ENCODE results near the gene RSF1. TPM values are rescaled to one million over a fixed set of nuclear protein-coding genes. Genes with fewer than 3 reads are reported as not detected.

Gene RSF1
- total and polyA plus RNA-seq, 2 donors from 2014 or later = 7.9 to 71.9 TPM

DNA sequence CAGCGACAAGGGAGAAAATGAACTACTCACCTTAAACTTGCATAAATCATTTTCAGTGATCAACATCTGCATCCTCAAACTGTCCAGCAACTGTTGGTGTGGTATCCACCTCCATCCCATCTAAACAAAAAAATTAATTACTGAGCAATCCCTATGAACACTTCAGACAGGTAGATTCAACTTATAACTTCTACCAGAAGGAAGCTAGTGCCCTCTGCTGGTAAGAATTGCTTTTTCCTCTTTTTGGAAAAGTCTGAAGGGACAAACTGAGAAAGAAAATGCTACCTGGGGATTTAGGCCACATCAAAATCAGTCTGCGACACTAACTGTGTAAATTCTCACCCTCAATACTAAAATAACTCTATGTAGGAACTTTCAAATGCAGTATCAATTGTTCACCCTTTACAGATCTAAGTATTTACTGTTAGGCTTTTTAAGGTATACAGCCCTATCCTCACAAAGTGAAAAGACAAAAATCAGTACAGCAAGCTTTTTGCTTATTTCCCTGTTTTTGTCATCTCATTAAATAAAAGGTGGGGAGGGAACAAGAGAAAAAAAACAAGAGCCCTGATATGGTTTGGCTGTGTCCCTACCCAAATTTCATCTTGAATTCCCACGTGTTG lies 200.8 kb downstream of the RSF1 start:
- DNase-seq = peak in 2 of 5 donors; percentile 64 to 72
- no peak overlapping the region for H3K9ac ChIP-seq (ENCODE audit: low read length in 3 of 3)
- H3K27me3 ChIP-seq (ENCODE audit: control insufficient read depth, insufficient read depth, low read length) = no peaks in the 10 kb centered on the region
- FAIRE-seq = no peak
- H3K36me3 ChIP-seq (ENCODE audit: control insufficient read depth in 2 of 3, insufficient read depth in 3 of 3, low read length in 3 of 3) = peaks cover 3 to 18% (median 9%) of the 10 kb centered on the region in 3 donors
- TF ChIP-seq, protein P1, sequence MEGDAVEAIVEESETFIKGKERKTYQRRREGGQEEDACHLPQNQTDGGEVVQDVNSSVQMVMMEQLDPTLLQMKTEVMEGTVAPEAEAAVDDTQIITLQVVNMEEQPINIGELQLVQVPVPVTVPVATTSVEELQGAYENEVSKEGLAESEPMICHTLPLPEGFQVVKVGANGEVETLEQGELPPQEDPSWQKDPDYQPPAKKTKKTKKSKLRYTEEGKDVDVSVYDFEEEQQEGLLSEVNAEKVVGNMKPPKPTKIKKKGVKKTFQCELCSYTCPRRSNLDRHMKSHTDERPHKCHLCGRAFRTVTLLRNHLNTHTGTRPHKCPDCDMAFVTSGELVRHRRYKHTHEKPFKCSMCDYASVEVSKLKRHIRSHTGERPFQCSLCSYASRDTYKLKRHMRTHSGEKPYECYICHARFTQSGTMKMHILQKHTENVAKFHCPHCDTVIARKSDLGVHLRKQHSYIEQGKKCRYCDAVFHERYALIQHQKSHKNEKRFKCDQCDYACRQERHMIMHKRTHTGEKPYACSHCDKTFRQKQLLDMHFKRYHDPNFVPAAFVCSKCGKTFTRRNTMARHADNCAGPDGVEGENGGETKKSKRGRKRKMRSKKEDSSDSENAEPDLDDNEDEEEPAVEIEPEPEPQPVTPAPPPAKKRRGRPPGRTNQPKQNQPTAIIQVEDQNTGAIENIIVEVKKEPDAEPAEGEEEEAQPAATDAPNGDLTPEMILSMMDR (IDR thresholded peaks at IDR 0.05; ENCODE audit: borderline replicate concordance, extremely low read depth, insufficient read depth) = peak; percentile 36
- H3K4me3 ChIP-seq (ENCODE audit: low read length in 3 of 3) = no peak overlapping the region
- H3K9me3 ChIP-seq (ENCODE audit: control insufficient read depth in 2 of 3, insufficient read depth in 1 of 3, low read length in 3 of 3) = no peaks in the 10 kb centered on the region
- intact Hi-C loops (cut with DNase I) = no loop called here
- no peaks in the 10 kb centered on the region for H3K4me1 ChIP-seq (ENCODE audit: control insufficient read depth in 2 of 3, insufficient read depth in 2 of 3, low read depth in 1 of 3, low read length in 3 of 3)
- H3K27ac ChIP-seq (ENCODE audit: low read depth in 2 of 2, low read length in 2 of 2) = no peak overlapping the region

DNA sequence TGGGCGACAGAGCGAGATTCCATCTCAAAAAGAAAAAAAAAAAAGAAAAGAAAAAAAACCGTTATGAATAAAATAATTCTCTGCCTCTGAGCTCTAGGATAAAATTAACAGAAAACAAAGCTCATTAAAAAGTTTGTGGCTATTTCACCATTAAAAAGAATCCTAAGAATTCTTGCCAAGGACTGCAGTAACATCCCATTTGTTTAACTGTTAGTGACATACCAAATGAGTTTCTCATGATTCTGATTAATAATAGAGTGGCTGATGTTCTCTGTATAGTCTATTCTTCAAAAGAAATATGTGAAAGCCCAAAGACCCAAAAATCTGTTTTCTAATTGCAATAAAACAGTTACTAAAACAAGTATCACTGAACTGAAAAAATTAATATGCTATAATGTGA lies 202.6 kb downstream of the RSF1 start:
- H3K4me3 ChIP-seq (ENCODE audit: low read length in 3 of 3) = no peak overlapping the region
- peaks cover 3 to 9% (median 6%) of the 10 kb centered on the region in 3 donors for H3K36me3 ChIP-seq (ENCODE audit: control insufficient read depth in 2 of 3, insufficient read depth in 3 of 3, low read length in 3 of 3)
- no peaks in the 10 kb centered on the region for H3K27me3 ChIP-seq (ENCODE audit: control insufficient read depth, insufficient read depth, low read length)
- no peaks in the 10 kb centered on the region for H3K9me3 ChIP-seq (ENCODE audit: control insufficient read depth in 2 of 3, insufficient read depth in 1 of 3, low read length in 3 of 3)
- H3K4me1 ChIP-seq (ENCODE audit: control insufficient read depth in 2 of 3, insufficient read depth in 2 of 3, low read depth in 1 of 3, low read length in 3 of 3) = no peaks in the 10 kb centered on the region
- TF ChIP-seq, protein P1 (IDR thresholded peaks at IDR 0.05; ENCODE audit: borderline replicate concordance, extremely low read depth, insufficient read depth) = no peak
- FAIRE-seq (no peak), DNase-seq (no peak)
- H3K9ac ChIP-seq (ENCODE audit: low read length in 3 of 3) = no peak overlapping the region
- intact Hi-C loops (cut with DNase I) = no loop called here
- no peak overlapping the region for H3K27ac ChIP-seq (ENCODE audit: low read depth in 2 of 2, low read length in 2 of 2)

DNA sequence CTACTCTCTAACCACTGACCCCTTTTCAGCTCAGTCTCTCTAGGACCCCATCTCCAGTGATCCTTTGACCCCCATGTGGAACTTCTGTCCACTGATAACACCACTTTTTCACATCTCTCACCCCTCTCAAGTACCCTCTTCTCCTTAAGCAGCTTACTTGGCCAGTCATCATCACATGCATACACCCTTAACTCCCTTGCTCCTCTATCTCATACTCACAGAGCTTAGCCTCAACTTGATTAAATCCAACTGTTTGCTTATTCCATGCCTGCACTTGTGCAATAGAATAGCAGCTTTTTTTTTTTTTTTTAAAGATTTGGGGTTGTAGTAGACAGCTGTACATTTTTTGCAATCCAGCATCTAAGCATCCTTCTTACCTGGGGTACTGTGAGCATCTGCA lies 208.6 kb downstream of the RSF1 start:
- DNase-seq (no peak), FAIRE-seq (no peak)
- Histone ChIP-seq H3K9ac (ENCODE audit: low read length in 3 of 3) (no peak overlapping the region), H3K4me3 (ENCODE audit: low read length in 3 of 3) (no peak overlapping the region), H3K27ac (ENCODE audit: low read depth in 2 of 2, low read length in 2 of 2) (no peak overlapping the region), H3K4me1 (ENCODE audit: control insufficient read depth in 2 of 3, insufficient read depth in 2 of 3, low read depth in 1 of 3, low read length in 3 of 3) (no peaks in the 10 kb centered on the region), H3K36me3 (ENCODE audit: control insufficient read depth in 2 of 3, insufficient read depth in 3 of 3, low read length in 3 of 3) (peaks cover 6 to 17% (median 8%) of the 10 kb centered on the region in 3 donors), H3K27me3 (ENCODE audit: control insufficient read depth, insufficient read depth, low read length) (no peaks in the 10 kb centered on the region), H3K9me3 (ENCODE audit: control insufficient read depth in 2 of 3, insufficient read depth in 1 of 3, low read length in 3 of 3) (no peaks in the 10 kb centered on the region)
- TF ChIP-seq, protein P1 (IDR thresholded peaks at IDR 0.05; ENCODE audit: borderline replicate concordance, extremely low read depth, insufficient read depth) = no peak
- intact Hi-C loops (cut with DNase I) = no loop called here

Other genes starting within 250 kb of the RSF1 start
- 1.4 TPM for gene AQP11, start 230.8 kb downstream of the RSF1 start, total RNA-seq
- 3.8 TPM for gene AQP11, start 230.8 kb downstream of the RSF1 start, polyA plus RNA-seq (ENCODE audit: insufficient read depth, low read depth, low replicate concordance)
- gene CLNS1A, start 182.9 kb downstream of the RSF1 start, total RNA-seq = 79.3 TPM
- gene CLNS1A, start 182.9 kb downstream of the RSF1 start, polyA plus RNA-seq (ENCODE audit: insufficient read depth, low read depth, low replicate concordance) = 74.4 TPM
- gene AAMDC, start 422 bp upstream of the RSF1 start, total RNA-seq = 35.8 TPM
- gene AAMDC, start 422 bp upstream of the RSF1 start, polyA plus RNA-seq (ENCODE audit: insufficient read depth, low read depth, low replicate concordance) = 70.8 TPM
- gene INTS4, start 173.9 kb upstream of the RSF1 start, total RNA-seq = 34.6 TPM
- 16.7 TPM for gene INTS4, start 173.9 kb upstream of the RSF1 start, polyA plus RNA-seq (ENCODE audit: insufficient read depth, low read depth, low replicate concordance)
- gene KCTD14, start 202.6 kb upstream of the RSF1 start, total RNA-seq = 13.7 TPM
- gene KCTD14, start 202.6 kb upstream of the RSF1 start, polyA plus RNA-seq (ENCODE audit: insufficient read depth, low read depth, low replicate concordance) = 14.8 TPM
- gene THRSP, start 243.1 kb upstream of the RSF1 start, total RNA-seq = not detected
- gene THRSP, start 243.1 kb upstream of the RSF1 start, polyA plus RNA-seq (ENCODE audit: insufficient read depth, low read depth, low replicate concordance) = 6.4 TPM

Data from kidney (tissue), 14 donors.